GM12864 (cell line): Measurements from ENCODE around the gene ISCU.
A peak's percentile ranks its signal among the peaks of the same experiment; 100 is the strongest.
"Not testable (repeated sequence)": the region's sequence is repeated elsewhere in the genome, so short reads cannot be mapped to it uniquely, and the experiment has no call there.

Experiments
- DNase-seq: peaks from one replicate; pipeline ENCODE4 v3.0.0-alpha.2; 2011; ENCODE audit warnings: low read depth
- H3K4me3 ChIP-seq: 2 replicates; pipeline ENCODE4 v1.5.1; 2011; ENCODE audit warnings: mild to moderate bottlenecking, low read depth, low read length, control low read depth
- TF ChIP-seq, protein P1 (sequence below): IDR thresholded peaks from 2 replicates; pipeline ENCODE4 v1.5.1; 2011; ENCODE audit warnings: low read depth, mild to moderate bottlenecking, moderate library complexity, low read length, control low read depth, inconsistent platforms; ENCODE audit errors: missing control alignments

ISCU gene

DNA sequence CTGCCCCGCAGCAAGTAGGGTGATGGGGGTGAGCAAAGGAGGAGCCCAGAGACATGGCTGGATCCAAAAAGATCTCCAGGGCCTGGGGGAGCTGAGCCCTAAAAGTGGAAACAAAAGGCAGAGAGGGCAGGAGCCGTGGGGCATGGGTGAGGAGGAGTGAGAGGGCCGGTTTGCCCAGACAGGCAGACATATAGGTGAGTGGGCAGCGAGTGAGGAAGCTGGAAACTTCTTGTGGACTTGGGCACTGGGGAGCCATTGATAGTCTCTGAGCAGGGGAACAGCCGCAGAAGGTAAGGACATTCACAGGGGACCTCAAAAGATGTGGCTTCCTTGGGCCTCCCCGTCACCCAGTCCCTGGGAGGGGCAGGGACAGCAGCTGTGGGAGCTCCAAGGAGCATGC, 52.2 kb downstream of the ISCU start:
- TF ChIP-seq, protein P1, sequence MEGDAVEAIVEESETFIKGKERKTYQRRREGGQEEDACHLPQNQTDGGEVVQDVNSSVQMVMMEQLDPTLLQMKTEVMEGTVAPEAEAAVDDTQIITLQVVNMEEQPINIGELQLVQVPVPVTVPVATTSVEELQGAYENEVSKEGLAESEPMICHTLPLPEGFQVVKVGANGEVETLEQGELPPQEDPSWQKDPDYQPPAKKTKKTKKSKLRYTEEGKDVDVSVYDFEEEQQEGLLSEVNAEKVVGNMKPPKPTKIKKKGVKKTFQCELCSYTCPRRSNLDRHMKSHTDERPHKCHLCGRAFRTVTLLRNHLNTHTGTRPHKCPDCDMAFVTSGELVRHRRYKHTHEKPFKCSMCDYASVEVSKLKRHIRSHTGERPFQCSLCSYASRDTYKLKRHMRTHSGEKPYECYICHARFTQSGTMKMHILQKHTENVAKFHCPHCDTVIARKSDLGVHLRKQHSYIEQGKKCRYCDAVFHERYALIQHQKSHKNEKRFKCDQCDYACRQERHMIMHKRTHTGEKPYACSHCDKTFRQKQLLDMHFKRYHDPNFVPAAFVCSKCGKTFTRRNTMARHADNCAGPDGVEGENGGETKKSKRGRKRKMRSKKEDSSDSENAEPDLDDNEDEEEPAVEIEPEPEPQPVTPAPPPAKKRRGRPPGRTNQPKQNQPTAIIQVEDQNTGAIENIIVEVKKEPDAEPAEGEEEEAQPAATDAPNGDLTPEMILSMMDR, result no peak

DNA sequence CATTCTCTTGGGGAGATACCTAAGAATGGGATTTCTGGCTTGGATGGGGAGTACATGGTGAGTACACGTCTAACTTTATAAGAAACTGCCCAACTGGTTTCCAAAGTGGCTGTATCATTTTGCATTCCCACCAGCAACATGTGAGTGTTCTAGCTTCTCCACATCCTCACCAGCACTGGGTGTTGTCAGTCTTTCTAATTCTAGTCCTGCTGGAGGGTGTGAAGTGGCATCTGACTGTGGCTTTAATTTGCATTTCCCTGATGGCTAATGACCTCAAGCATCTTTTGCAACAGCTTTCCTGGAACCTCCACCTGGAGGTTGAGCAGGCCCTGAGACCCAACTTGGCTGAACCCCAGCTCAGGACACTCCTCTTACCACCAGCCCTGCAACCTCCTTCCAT, 53.5 kb downstream of the ISCU start:
- no peak for DNase-seq
- no peak overlapping the region for H3K4me3 ChIP-seq
- TF ChIP-seq, protein P1, result no peak

More for the DNA sequence above, 52.2 kb downstream of the ISCU start:
- no peak overlapping the region for H3K4me3 ChIP-seq
- DNase-seq, result no peak

DNA sequence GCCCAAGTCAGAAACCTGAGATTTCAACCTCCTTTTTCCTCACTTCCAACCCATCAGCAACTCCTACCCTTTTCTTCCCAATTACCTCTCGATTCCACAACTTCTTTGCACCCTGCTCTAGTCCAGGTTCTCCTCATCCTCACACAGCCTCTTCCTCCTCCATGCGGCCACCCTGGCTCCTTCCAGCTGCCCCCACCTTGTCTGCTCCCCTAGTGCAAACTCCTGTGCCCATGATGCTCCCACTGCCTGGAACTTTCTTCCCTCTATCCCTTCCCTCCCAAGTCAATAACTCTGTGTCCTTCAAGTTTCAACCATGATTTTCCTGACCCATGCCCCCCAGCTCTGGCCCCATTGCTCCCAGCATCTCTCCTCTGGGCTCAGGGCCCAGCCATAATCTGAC, 54.0 kb downstream of the ISCU start:
- no peak for DNase-seq
- no peak overlapping the region for H3K4me3 ChIP-seq
- TF ChIP-seq, protein P1, result no peak

DNA sequence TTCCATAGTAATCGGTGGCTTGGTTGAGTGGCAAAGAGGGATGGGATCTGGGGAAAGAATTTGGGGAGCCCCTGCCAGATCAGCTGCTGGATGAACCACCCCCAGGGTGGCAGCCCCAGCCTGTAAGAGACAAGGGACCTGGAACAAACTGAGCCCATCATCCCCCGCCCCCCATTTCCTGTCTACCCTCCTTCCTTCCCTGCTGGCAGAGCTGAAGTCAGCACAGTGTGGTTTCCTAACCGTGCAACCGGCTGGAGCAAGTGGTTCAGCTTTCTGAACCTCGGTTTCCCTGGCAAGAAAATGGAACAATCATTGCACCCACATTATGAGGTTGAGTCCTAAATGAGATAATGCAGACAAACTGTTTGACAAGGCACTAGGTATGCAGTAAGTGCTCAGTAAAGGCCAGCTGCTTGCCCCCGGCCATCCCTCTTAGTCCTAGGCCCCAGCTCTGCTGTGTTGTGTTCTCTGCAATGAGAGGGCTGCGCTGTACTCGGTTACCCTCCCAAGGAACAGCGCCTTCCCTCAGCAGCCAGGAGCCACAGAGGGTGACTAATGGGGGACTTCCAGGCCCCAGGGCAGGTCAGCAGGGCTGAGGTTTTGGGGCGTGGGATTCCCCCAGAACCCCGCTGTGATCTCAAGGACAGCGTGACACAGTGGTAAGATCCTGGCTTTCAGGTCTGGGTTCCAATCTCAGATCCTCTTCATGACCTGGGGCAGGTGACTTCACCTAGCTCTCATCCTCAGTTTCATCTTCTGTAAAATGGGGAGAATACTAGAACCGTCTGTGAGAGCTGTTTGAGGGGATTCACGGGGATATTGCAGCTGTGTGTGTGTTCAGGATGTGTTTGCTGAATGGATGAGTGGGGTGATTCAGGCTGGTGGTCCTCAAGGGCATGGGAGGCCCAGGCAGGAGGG, 54.8 kb downstream of the ISCU start:
- H3K4me3 ChIP-seq, result no peak overlapping the region
- DNase-seq, result peak; percentile 90
- TF ChIP-seq, protein P1, result no peak

DNA sequence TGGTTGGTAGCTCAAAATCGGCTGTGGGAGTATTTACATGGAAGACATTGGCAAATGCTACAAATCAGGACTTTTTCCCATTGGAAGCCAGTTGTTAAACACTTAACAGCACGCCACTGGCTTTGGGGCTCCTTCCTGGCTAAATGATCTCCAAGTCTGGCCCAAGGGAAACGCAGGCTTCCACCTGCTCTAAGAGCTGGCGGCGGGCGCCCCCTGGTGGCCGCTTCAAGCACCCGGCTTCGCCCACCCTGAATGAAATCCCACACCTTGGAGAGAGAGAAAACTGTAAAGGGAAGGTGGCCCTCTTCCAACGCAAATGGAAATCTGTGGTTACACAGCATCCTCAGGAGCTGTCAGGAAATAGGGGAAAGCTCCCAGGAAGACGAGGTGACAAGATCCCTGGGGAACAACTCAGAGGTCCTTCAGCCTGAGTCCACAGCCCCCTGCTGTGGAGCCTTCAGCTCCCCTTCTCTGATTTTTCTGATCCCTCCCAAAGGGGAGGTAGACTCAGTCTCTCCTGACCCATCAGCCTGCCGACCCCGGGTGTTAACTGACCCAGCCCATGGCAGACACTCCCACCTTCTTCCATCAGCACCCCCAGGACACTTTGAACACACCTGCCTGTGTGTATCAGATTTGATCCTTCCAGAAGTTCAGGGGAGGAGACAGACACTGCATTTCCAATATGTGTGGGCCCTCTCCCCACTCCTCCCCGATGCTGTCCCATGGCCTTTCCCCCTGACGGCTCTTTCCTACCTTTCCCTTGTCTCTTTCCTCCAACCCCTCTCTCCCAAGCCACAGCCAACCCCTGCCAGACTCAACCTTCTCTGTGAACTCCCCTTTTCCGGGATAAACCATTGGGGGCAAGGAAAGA, 55.9 kb downstream of the ISCU start:
- TF ChIP-seq, protein P1, result peak; percentile 92
- no peak overlapping the region for H3K4me3 ChIP-seq
- DNase-seq, result peak; percentile 61

DNA sequence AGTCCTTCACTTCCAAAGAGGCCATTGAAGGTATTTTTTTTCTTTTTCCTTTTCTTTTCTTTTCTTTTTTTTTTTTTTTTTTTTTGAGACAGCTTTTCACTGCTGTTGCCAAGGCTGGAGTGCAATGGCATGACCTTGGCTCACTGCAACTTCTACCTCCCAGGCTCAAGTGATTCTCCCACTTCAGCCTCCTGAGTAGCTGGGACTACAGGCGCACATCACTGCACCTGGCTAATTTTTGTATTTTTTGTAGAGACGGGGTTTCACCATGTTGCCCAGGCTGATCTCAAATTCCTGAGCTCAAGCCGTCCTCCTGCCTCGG, 56.5 kb downstream of the ISCU start:
- not testable (repeated sequence) for H3K4me3 ChIP-seq, DNase-seq
